Nephron progenitor cell (in vitro differentiated cells): ENCODE data around the gene BTF3.

ENCODE experiments used
- DNase-seq: peaks from one replicate; pipeline ENCODE4 v3.0.0; 2021
- H3K27ac Mint-ChIP-seq: 2 replicates; pipeline ENCODE4 v1.8.0; 2021; ENCODE audit warnings: mild to moderate bottlenecking, moderate library complexity, mixed read lengths
- H3K27me3 Mint-ChIP-seq: 2 replicates; pipeline ENCODE4 v1.8.0; 2021; ENCODE audit warnings: mild to moderate bottlenecking, low read depth, mixed read lengths; ENCODE audit not compliant: poor library complexity
- H3K36me3 Mint-ChIP-seq: 2 replicates; pipeline ENCODE4 v1.8.0; 2021; ENCODE audit warnings: low read depth, mixed read lengths
- H3K4me1 Mint-ChIP-seq: 2 replicates; pipeline ENCODE4 v1.8.0; 2021; ENCODE audit warnings: mixed read lengths
- H3K4me3 Mint-ChIP-seq: 2 replicates; pipeline ENCODE4 v1.8.0; 2021; ENCODE audit warnings: mild to moderate bottlenecking, moderate library complexity, mixed read lengths
- H3K9me3 Mint-ChIP-seq: 2 replicates; pipeline ENCODE4 v1.8.0; 2021; ENCODE audit warnings: mild to moderate bottlenecking, moderate library complexity, mixed read lengths
- CTCF ChIP-seq: fragments of 200-600 bp; sonication (generic); IDR thresholded peaks from 2 replicates; pipeline ENCODE4 v1.5.0; 2021; ENCODE audit warnings: antibody characterized with exemption

Gene BTF3

GRCh38 chr5:73525606-73526203, 27.5 kb downstream of the BTF3 start:
- Mint-ChIP-seq H3K27me3 (peaks cover 11% of the 10 kb centered on the region), H3K27ac (no peak overlapping the region), H3K4me3 (no peak overlapping the region), H3K36me3 (no peaks in the 10 kb centered on the region), H3K4me1 (no peaks in the 10 kb centered on the region), H3K9me3 (no peaks in the 10 kb centered on the region)
- TF ChIP-seq CTCF, result no peak
- DNase-seq, result no peak

GRCh38 chr5:73528248-73528647, 30.0 kb downstream of the BTF3 start:
- Mint-ChIP-seq H3K36me3 (no peaks in the 10 kb centered on the region), H3K4me1 (no peaks in the 10 kb centered on the region)

GRCh38 chr5:73529081-73529480, 30.8 kb downstream of the BTF3 start:
- no peak overlapping the region for H3K4me3 Mint-ChIP-seq
- no peaks in the 10 kb centered on the region for H3K4me1 Mint-ChIP-seq
- peaks cover 18% of the 10 kb centered on the region for H3K9me3 Mint-ChIP-seq
- no peak overlapping the region for H3K27ac Mint-ChIP-seq
- TF ChIP-seq CTCF, result no peak
- DNase-seq, result no peak
- peaks cover 21% of the 10 kb centered on the region for H3K27me3 Mint-ChIP-seq
- H3K36me3 Mint-ChIP-seq, result no peaks in the 10 kb centered on the region

More at GRCh38 chr5:73528248-73528647, 30.0 kb downstream of the BTF3 start:
- no peak for DNase-seq
- Mint-ChIP-seq H3K9me3 (peaks cover 12% of the 10 kb centered on the region), H3K27me3 (peaks cover 21% of the 10 kb centered on the region), H3K4me3 (no peak overlapping the region), H3K27ac (no peak overlapping the region)
- no peak for TF ChIP-seq CTCF

GRCh38 chr5:73531356-73531755, 33.1 kb downstream of the BTF3 start:
- Mint-ChIP-seq H3K4me3 (no peak overlapping the region), H3K4me1 (peaks cover 4% of the 10 kb centered on the region), H3K27me3 (peaks cover 19% of the 10 kb centered on the region), H3K36me3 (no peaks in the 10 kb centered on the region), H3K9me3 (peaks cover 31% of the 10 kb centered on the region), H3K27ac (no peak overlapping the region)
- DNase-seq, result no peak
- TF ChIP-seq CTCF, result no peak

GRCh38 chr5:73532195-73532594, 34.0 kb downstream of the BTF3 start:
- H3K27me3 Mint-ChIP-seq, result peaks cover 16% of the 10 kb centered on the region
- no peak overlapping the region for H3K27ac Mint-ChIP-seq
- H3K36me3 Mint-ChIP-seq, result no peaks in the 10 kb centered on the region
- H3K9me3 Mint-ChIP-seq, result peaks cover 31% of the 10 kb centered on the region
- H3K4me1 Mint-ChIP-seq, result peaks cover 4% of the 10 kb centered on the region
- H3K4me3 Mint-ChIP-seq, result no peak overlapping the region
- no peak for DNase-seq
- TF ChIP-seq CTCF, result no peak

- Mint-ChIP-seq H3K4me1 (peaks cover 4% of the 10 kb centered on the region), H3K27ac (no peak overlapping the region), H3K36me3 (no peaks in the 10 kb centered on the region), H3K4me3 (no peak overlapping the region), H3K9me3 (peaks cover 31% of the 10 kb centered on the region), H3K27me3 (peaks cover 9% of the 10 kb centered on the region)
- no peak for DNase-seq
- TF ChIP-seq CTCF, result no peak
Measured at GRCh38 chr5:73534011-73534644, 35.9 kb downstream of the BTF3 start.
